Measurements from ENCODE around the gene IFNA13. TPM values are rescaled to one million over a fixed set of nuclear protein-coding genes. Genes with fewer than 3 reads are reported as not detected.

The IFNA13 gene
- not detected for total RNA-seq

DNA sequence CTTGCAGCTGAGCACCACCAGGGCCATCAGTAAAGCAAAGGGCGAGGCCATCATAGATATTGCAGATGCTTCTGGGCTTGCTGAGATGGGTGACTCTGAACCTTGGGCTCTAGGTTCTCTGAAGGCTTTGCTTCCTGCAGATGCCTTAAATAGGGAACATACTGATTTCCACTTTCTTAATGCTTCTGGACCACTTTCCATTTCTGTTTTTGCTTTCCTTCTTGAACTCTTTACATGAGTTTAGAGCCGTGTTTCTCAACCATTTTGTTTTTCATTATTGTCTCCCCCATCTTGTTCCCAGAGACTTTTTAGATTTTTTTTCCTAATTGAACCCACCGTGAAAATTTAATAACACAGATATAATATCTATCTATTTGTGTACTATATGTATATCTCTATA lies at the start of gene IFNA13:
TSS of gene IFNA13 (minus strand) at position 101 of the 400 bp plus-strand sequence. CDS start at position 54, 47 bp downstream.
- Mint-ChIP-seq H3K27ac (no peak within 1 kb of the TSS), H3K27me3 (peaks cover 42% of the 10 kb centered on the region), H3K36me3 (ENCODE audit: low read depth) (no peaks in the 10 kb centered on the region), H3K4me3 (no peak within 1 kb of the TSS), H3K4me1 (no peaks in the 10 kb centered on the region), H3K9me3 (no peaks in the 10 kb centered on the region)
- ChIA-PET CTCF (interaction anchor here (1.5 kb wide), 1 partner anchor 28 kb away, joined by 4 read pairs; no protein-coding TSS in a partner anchor), POLR2A (no interaction called here)
- no peak for DNase-seq

DNA sequence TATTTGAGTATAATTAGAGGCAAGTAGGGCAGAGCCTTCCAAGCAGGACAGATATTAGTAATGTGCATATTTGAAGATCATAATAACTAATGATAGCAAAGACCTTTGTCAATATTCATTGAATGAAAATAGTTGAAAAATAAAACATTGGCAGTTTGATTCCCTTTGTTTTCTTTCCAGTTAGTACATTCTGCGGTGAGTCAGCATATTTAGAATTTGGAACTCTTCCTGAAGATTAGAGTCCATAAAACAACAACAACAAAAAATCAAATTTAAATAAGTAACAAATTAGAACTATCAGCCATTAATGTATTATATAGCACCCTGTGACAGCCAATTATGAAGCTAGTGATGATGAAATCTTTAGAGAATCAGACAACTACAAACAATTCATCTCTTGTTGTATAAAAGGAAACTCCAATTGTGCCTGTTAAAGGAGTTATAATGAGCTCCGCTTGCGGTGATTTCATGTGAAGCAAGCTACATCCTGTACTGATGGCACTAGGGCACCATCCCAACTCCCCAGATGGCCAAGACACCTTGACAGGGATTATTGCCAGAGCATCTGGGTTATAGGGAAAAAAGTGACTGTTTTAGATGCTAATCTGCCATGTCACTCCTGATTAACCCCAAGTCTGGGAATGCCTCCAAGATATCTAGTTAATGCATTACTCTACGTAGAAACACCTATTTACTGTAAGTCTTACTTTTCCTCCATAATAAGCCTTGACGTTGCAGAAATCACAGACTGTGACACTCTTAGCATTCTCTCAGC lies 47.8 kb upstream of the IFNA13 start:
- no peaks in the 10 kb centered on the region for H3K36me3 Mint-ChIP-seq (ENCODE audit: low read depth)
- no peak overlapping the region for H3K27ac Mint-ChIP-seq
- H3K4me1 Mint-ChIP-seq: no peaks in the 10 kb centered on the region
- POLR2A ChIA-PET: no interaction called here
- no peak overlapping the region for H3K4me3 Mint-ChIP-seq
- no peak for DNase-seq
- no peaks in the 10 kb centered on the region for H3K9me3 Mint-ChIP-seq
- CTCF ChIA-PET: no interaction called here
- peaks cover 8% of the 10 kb centered on the region for H3K27me3 Mint-ChIP-seq

GRCh38 chr9:21414220-21414940 lies 46.5 kb upstream of the IFNA13 start:
- CTCF ChIA-PET: no interaction called here
- Mint-ChIP-seq H3K27me3 (peaks cover 12% of the 10 kb centered on the region), H3K4me3 (no peak overlapping the region), H3K9me3 (no peaks in the 10 kb centered on the region), H3K27ac (no peak overlapping the region), H3K36me3 (ENCODE audit: low read depth) (no peaks in the 10 kb centered on the region), H3K4me1 (no peaks in the 10 kb centered on the region)
- POLR2A ChIA-PET: no interaction called here
- no peak for DNase-seq

- no peaks in the 10 kb centered on the region for H3K9me3 Mint-ChIP-seq
- POLR2A ChIA-PET: no interaction called here
- no peaks in the 10 kb centered on the region for H3K4me1 Mint-ChIP-seq
- CTCF ChIA-PET: no interaction called here
- no peak for DNase-seq
- peaks cover 14% of the 10 kb centered on the region for H3K27me3 Mint-ChIP-seq
- no peaks in the 10 kb centered on the region for H3K36me3 Mint-ChIP-seq (ENCODE audit: low read depth)
- no peak overlapping the region for H3K4me3 Mint-ChIP-seq
- no peak overlapping the region for H3K27ac Mint-ChIP-seq
Measured at GRCh38 chr9:21413624-21414023, 45.8 kb upstream of the IFNA13 start.

DNA sequence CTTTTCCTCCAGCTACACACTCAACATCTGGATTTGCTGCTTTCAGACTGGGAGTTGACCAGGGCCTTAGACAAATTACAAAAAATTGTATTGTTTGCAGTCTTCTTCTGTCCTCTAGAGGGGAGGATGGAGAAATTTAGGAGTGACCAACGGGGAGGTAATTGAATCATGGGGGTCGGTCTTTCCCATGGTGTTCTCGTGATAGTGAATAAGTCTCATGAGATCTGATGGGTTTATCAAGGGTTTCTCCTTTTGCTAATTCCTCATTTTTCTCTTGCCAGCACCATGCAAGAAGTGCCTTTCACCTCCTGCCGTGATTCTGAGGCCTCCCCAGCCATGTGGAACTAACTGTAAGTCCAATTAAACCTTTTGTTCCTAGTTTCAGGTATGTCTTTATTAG lies 45.3 kb upstream of the IFNA13 start:
- DNase-seq: no peak
- H3K9me3 Mint-ChIP-seq: no peaks in the 10 kb centered on the region
- CTCF ChIA-PET: interaction anchor here (1.0 kb wide), 1 partner anchor 87 kb away, joined by 3 read pairs; no protein-coding TSS in a partner anchor
- no peaks in the 10 kb centered on the region for H3K4me1 Mint-ChIP-seq
- H3K4me3 Mint-ChIP-seq: no peak overlapping the region
- H3K36me3 Mint-ChIP-seq (ENCODE audit: low read depth): no peaks in the 10 kb centered on the region
- H3K27ac Mint-ChIP-seq: no peak overlapping the region
- POLR2A ChIA-PET: no interaction called here
- H3K27me3 Mint-ChIP-seq: peaks cover 14% of the 10 kb centered on the region

- POLR2A ChIA-PET: no interaction called here
- no peak overlapping the region for H3K4me3 Mint-ChIP-seq
- DNase-seq: no peak
- H3K4me1 Mint-ChIP-seq: no peaks in the 10 kb centered on the region
- CTCF ChIA-PET: interaction anchor here (1.0 kb wide), 2 partner anchors 16 to 86 kb away, joined by 3 read pairs; no protein-coding TSS in a partner anchor
- H3K9me3 Mint-ChIP-seq: no peaks in the 10 kb centered on the region
- H3K27ac Mint-ChIP-seq: no peak overlapping the region
- peaks cover 15% of the 10 kb centered on the region for H3K27me3 Mint-ChIP-seq
- no peaks in the 10 kb centered on the region for H3K36me3 Mint-ChIP-seq (ENCODE audit: low read depth)
Measured at GRCh38 chr9:21412107-21412506, 44.2 kb upstream of the IFNA13 start.

DNA sequence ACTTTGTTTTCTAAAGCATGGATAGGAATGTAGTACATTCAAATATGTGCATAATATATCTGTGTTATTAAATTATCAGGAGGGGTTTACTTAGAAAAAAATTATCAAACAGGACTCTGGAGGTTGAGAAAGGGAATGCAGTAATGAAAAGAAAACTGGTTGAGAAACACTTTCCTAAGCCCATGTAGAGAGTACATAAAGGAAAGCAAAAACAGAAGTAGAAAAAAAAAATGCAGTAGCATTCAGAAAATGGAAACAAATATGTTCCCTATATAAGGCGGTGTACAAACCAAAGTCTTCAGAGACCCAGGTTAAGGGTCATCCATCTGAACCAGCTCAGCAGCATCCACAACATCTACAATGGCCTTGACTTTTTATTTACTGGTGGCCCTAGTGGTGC lies 41.0 kb upstream of the IFNA13 start, which contains the start of gene IFNA8:
TSS of gene IFNA8 (plus strand) at position 301 of the 400 bp plus-strand sequence. CDS start at position 361, 60 bp downstream.
- Mint-ChIP-seq H3K4me3 (no peak within 1 kb of the TSS), H3K27ac (no peak within 1 kb of the TSS)

DNA sequence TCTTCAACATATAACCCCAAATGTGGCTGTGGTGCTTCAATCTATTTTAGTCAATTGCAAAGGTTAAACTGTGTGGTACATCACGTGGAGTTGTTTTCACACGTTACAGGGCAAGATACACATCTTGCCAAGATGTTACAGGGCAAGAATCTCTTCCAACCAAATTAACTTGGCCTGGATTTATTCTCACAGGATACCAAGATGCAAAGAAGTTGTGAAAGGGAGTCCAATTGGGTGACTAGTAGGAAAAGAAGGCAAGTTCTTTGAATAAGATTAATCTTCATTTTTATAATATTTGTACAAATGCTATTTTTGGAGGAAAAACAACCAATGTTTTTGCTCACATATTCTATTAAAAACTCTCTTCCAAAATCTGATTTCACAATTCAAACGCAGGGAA lies 36.3 kb upstream of the IFNA13 start:
- Mint-ChIP-seq H3K9me3 (no peaks in the 10 kb centered on the region), H3K27me3 (peaks cover 45% of the 10 kb centered on the region), H3K4me1 (peaks cover 6% of the 10 kb centered on the region)

More for the DNA sequence above, 41.0 kb upstream of the IFNA13 start, which contains the start of gene IFNA8:
- POLR2A ChIA-PET: interaction anchor here (1.3 kb wide), 1 partner anchor 74 kb away, joined by 3 read pairs; the partner anchor contains the start of gene KLHL9
- H3K9me3 Mint-ChIP-seq: no peaks in the 10 kb centered on the region
- no peaks in the 10 kb centered on the region for H3K36me3 Mint-ChIP-seq (ENCODE audit: low read depth)
- peaks cover 23% of the 10 kb centered on the region for H3K27me3 Mint-ChIP-seq
- H3K4me1 Mint-ChIP-seq: no peaks in the 10 kb centered on the region
- CTCF ChIA-PET: interaction anchor here (1.0 to 3.9 kb wide), 2 partner anchors 13 to 26 kb away, joined by 5 to 22 read pairs; no protein-coding TSS in a partner anchor
- DNase-seq: no peak

GRCh38 chr9:21402386-21403251 lies 34.8 kb upstream of the IFNA13 start:
- ChIA-PET CTCF (interaction anchor here (0.7 to 1.1 kb wide), 3 partner anchors 9 to 76 kb away, joined by 3 read pairs; no protein-coding TSS in a partner anchor), POLR2A (no interaction called here)
- Mint-ChIP-seq H3K27ac (no peak overlapping the region), H3K27me3 (peaks cover 55% of the 10 kb centered on the region), H3K4me1 (peaks cover 6% of the 10 kb centered on the region), H3K36me3 (ENCODE audit: low read depth) (no peaks in the 10 kb centered on the region), H3K4me3 (peak overlapping the region; percentile 19), H3K9me3 (no peaks in the 10 kb centered on the region)
- DNase-seq: no peak

More for the DNA sequence above, 36.3 kb upstream of the IFNA13 start:
- no peak overlapping the region for H3K4me3 Mint-ChIP-seq
- H3K36me3 Mint-ChIP-seq (ENCODE audit: low read depth): no peaks in the 10 kb centered on the region
- CTCF ChIA-PET: no interaction called here
- POLR2A ChIA-PET: no interaction called here
- H3K27ac Mint-ChIP-seq: no peak overlapping the region
- no peak for DNase-seq

DNA sequence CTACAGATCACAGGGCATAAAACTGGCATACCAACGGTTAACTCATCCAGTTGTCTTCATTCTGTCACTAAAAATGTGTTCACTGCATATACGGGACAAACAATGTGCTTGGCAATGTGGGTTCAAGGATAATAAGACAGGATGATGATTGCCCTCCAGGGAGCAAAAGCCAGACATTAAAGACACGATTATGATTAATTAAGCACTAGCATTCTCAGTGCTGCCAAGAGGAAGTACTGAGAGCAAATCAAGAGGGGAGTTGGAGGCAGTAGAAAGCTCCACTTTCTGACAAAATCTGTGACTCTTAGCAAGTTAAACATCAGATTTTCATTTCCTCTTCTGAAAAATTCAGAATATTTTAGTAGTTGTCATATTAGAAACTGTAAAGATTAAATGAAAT lies 32.1 kb upstream of the IFNA13 start:
- H3K4me3 Mint-ChIP-seq: no peak overlapping the region
- no peak for DNase-seq
- no peak overlapping the region for H3K27ac Mint-ChIP-seq
- ChIA-PET POLR2A (no interaction called here), CTCF (no interaction called here)
- peaks cover 11% of the 10 kb centered on the region for H3K4me1 Mint-ChIP-seq
- H3K9me3 Mint-ChIP-seq: no peaks in the 10 kb centered on the region
- H3K36me3 Mint-ChIP-seq (ENCODE audit: low read depth): no peaks in the 10 kb centered on the region
- peaks cover 66% of the 10 kb centered on the region for H3K27me3 Mint-ChIP-seq

DNA sequence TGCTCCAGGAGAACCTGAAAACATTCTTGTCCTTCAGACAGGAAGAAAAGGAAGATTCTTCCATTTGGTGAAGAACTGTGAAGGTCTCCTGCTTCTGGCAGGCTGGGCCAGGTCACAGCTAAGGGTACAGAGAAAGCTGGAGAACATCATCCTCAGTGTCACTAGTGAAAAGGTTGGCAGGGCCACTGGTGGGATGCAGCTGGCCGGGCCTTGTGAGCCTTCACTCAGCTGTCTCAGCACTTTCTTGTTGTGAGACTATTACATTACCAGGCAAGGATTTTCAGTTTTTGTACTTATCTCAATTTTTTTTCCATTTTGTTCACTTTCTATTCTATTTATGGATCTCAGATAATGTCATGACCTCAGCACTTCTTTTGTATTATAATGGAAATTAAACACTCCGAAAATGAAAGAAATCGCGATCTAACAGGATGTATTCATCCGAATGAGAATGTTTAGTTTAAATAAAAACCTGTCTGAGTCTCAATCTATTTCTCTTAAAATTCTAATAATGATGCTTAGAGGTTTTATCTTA lies 31.2 kb upstream of the IFNA13 start:
- Mint-ChIP-seq H3K27me3 (peaks cover 62% of the 10 kb centered on the region), H3K4me3 (no peak overlapping the region), H3K36me3 (ENCODE audit: low read depth) (no peaks in the 10 kb centered on the region), H3K9me3 (no peaks in the 10 kb centered on the region), H3K4me1 (peaks cover 11% of the 10 kb centered on the region), H3K27ac (no peak overlapping the region)
- no peak for DNase-seq
- ChIA-PET POLR2A (no interaction called here), CTCF (interaction anchor here (1.4 to 1.7 kb wide), 2 partner anchors 72 to 74 kb away, joined by 3 to 8 read pairs; no protein-coding TSS in a partner anchor)
